Measurements from ENCODE around the gene NREP. TPM values are rescaled to one million over a fixed set of nuclear protein-coding genes. Genes with fewer than 3 reads are reported as not detected.

NREP gene
- total RNA-seq, 1 donor from 2014 or later = 460 TPM

- TF ChIP-seq CTCF (IDR thresholded peaks at IDR 0.05; ENCODE audit: unreplicated experiment) = no peak
- Mint-ChIP-seq H3K27me3 (peaks cover 3% of the 10 kb centered on the region), H3K27ac (no peak overlapping the region)
Observed at GRCh38 chr5:111784491-111785181, 27.6 kb upstream of the NREP start.

GRCh38 chr5:111783537-111783936 is 26.5 kb upstream of the NREP start:
- Mint-ChIP-seq H3K36me3 (ENCODE audit: insufficient read depth) (no peaks in the 10 kb centered on the region), H3K4me1 (ENCODE audit: low read depth) (no peaks in the 10 kb centered on the region), H3K27me3 (peaks cover 6% of the 10 kb centered on the region), H3K9me3 (ENCODE audit: low read depth) (no peaks in the 10 kb centered on the region), H3K27ac (no peak overlapping the region), H3K4me3 (ENCODE audit: low read depth) (no peak overlapping the region)
- no peak for DNase-seq (ENCODE audit: low spot score, unreplicated experiment)
- TF ChIP-seq CTCF (IDR thresholded peaks at IDR 0.05; ENCODE audit: unreplicated experiment) = no peak

More at GRCh38 chr5:111784491-111785181, 27.6 kb upstream of the NREP start:
- no peaks in the 10 kb centered on the region for H3K36me3 Mint-ChIP-seq (ENCODE audit: insufficient read depth)
- H3K9me3 Mint-ChIP-seq (ENCODE audit: low read depth) = no peaks in the 10 kb centered on the region
- no peak for DNase-seq (ENCODE audit: low spot score, unreplicated experiment)
- no peaks in the 10 kb centered on the region for H3K4me1 Mint-ChIP-seq (ENCODE audit: low read depth)
- H3K4me3 Mint-ChIP-seq (ENCODE audit: low read depth) = no peak overlapping the region

- no peak overlapping the region for H3K27ac Mint-ChIP-seq
- peaks cover 4% of the 10 kb centered on the region for H3K4me1 Mint-ChIP-seq (ENCODE audit: low read depth)
- H3K9me3 Mint-ChIP-seq (ENCODE audit: low read depth) = no peaks in the 10 kb centered on the region
- no peak for DNase-seq (ENCODE audit: low spot score, unreplicated experiment)
- no peak for TF ChIP-seq CTCF (IDR thresholded peaks at IDR 0.05; ENCODE audit: unreplicated experiment)
- no peaks in the 10 kb centered on the region for H3K36me3 Mint-ChIP-seq (ENCODE audit: insufficient read depth)
- no peak overlapping the region for H3K4me3 Mint-ChIP-seq (ENCODE audit: low read depth)
- peaks cover 6% of the 10 kb centered on the region for H3K27me3 Mint-ChIP-seq
Observed at GRCh38 chr5:111782216-111782615, 25.2 kb upstream of the NREP start.

- Mint-ChIP-seq H3K36me3 (ENCODE audit: insufficient read depth) (no peaks in the 10 kb centered on the region), H3K4me3 (ENCODE audit: low read depth) (no peak overlapping the region), H3K9me3 (ENCODE audit: low read depth) (no peaks in the 10 kb centered on the region), H3K27me3 (peaks cover 6% of the 10 kb centered on the region), H3K4me1 (ENCODE audit: low read depth) (peaks cover 5% of the 10 kb centered on the region), H3K27ac (no peak overlapping the region)
- no peak for TF ChIP-seq CTCF (IDR thresholded peaks at IDR 0.05; ENCODE audit: unreplicated experiment)
- DNase-seq (ENCODE audit: low spot score, unreplicated experiment) = no peak
Observed at GRCh38 chr5:111781200-111781599, 24.2 kb upstream of the NREP start.

- Mint-ChIP-seq H3K27ac (no peak overlapping the region), H3K27me3 (peaks cover 4% of the 10 kb centered on the region), H3K9me3 (ENCODE audit: low read depth) (no peaks in the 10 kb centered on the region), H3K36me3 (ENCODE audit: insufficient read depth) (no peaks in the 10 kb centered on the region), H3K4me3 (ENCODE audit: low read depth) (no peak overlapping the region), H3K4me1 (ENCODE audit: low read depth) (peaks cover 7% of the 10 kb centered on the region)
- DNase-seq (ENCODE audit: low spot score, unreplicated experiment) = no peak
- no peak for TF ChIP-seq CTCF (IDR thresholded peaks at IDR 0.05; ENCODE audit: unreplicated experiment)
Observed at GRCh38 chr5:111779922-111780292, 22.9 kb upstream of the NREP start.
